ENCODE results near the gene RELA. TPM values are rescaled to one million over a fixed set of nuclear protein-coding genes. Genes with fewer than 3 reads are reported as not detected.

The RELA gene
- polyA plus RNA-seq, 1 of the 3 experiments (the other 2 are of a cell fraction) = 49.5 TPM

GRCh38 chr11:65611758-65612603 is 50.7 kb downstream of the RELA start:
- Histone ChIP-seq H3K9me2 (no peaks in the 10 kb centered on the region), H3K27ac (ENCODE audit: low read depth in 2 of 2, low read length in 1 of 2) (peak overlapping the region in 1 of 2 experiments; percentile 25; a peak in 1 of 4 replicates), H3K4me2 (peak overlapping the region; percentile 85), H3K4me1 (ENCODE audit: control insufficient read depth in 1 of 2, insufficient read depth in 2 of 2, low read depth in 1 of 2, low read length in 1 of 2) (peaks cover 25 to 38% of the 10 kb centered on the region in 2 experiments; a peak in 3 of 4 replicates), H3K9ac (peak overlapping the region; percentile 93; the same call in 1 of the 2 replicates), H3K9me3 (no peaks in the 10 kb centered on the region), H3K36me3 (replicated peaks in 1 of 2; ENCODE audit: control insufficient read depth in 1 of 2, insufficient read depth in 2 of 2, low read length in 1 of 2) (peaks cover 0 to 17% of the 10 kb centered on the region in 2 experiments), H3F3A (replicated peaks; ENCODE audit: insufficient read depth) (peaks cover 4% of the 10 kb centered on the region), H3K79me2 (ENCODE audit: insufficient read depth) (peaks cover 86% of the 10 kb centered on the region), H2AFZ (ENCODE audit: low read depth) (no peak overlapping the region), H3K4me3 (ENCODE audit: low read depth in 2 of 2, low read length in 1 of 2) (peak overlapping the region in 1 of 2 experiments; percentile 87; a peak in 3 of 4 replicates), H3K27me3 (ENCODE audit: insufficient read depth) (no peaks in the 10 kb centered on the region), H4K20me1 (ENCODE audit: insufficient read depth) (peaks cover 33% of the 10 kb centered on the region)
- no peak for TF ChIP-seq CTCF (IDR thresholded peaks at IDR 0.05)
- TF ChIP-seq MAX (IDR thresholded peaks at IDR 0.05; ENCODE audit: low read depth) = no peak
- TF ChIP-seq NFIC (IDR thresholded peaks at IDR 0.05; ENCODE audit: borderline replicate concordance) = no peak
- no peak for TF ChIP-seq IRF3 (IDR thresholded peaks at IDR 0.05; ENCODE audit: low read depth, low read length)
- TF ChIP-seq ELF1 (IDR thresholded peaks at IDR 0.05) = no peak
- no peak for TF ChIP-seq GABPA (IDR thresholded peaks at IDR 0.05; ENCODE audit: low read depth)
- TF ChIP-seq EZH2phosphoT487 (IDR thresholded peaks at IDR 0.05; ENCODE audit: borderline replicate concordance, low read depth) = no peak
- CTCF ChIA-PET = interaction anchor here (0.7 to 2.8 kb wide), 5 partner anchors 18 to 206 kb away, joined by 3 to 14 read pairs (median 4); partner anchors contain the start of gene ZNRD2
- POLR2A ChIA-PET = interaction anchor here (0.6 kb wide), 1 partner anchor 187 kb away, joined by 3 read pairs; no protein-coding TSS in a partner anchor
- 91% methylated on average over 6 of the region's 12 CpGs for whole genome bisulfite sequencing (ENCODE audit: low lambda C conversion rate)
- no peak for DNase-seq

GRCh38 chr11:65611028-65611757 is 51.5 kb downstream of the RELA start:
- Histone ChIP-seq H3K9ac (peak overlapping the region; percentile 93; the same call in 1 of the 2 replicates), H3K79me2 (ENCODE audit: insufficient read depth) (peaks cover 78% of the 10 kb centered on the region), H3K4me1 (ENCODE audit: control insufficient read depth in 1 of 2, insufficient read depth in 2 of 2, low read depth in 1 of 2, low read length in 1 of 2) (peaks cover 25 to 35% of the 10 kb centered on the region in 2 experiments; a peak in 3 of 4 replicates), H3K36me3 (replicated peaks in 1 of 2; ENCODE audit: control insufficient read depth in 1 of 2, insufficient read depth in 2 of 2, low read length in 1 of 2) (peaks cover 2 to 17% of the 10 kb centered on the region in 2 experiments), H4K20me1 (ENCODE audit: insufficient read depth) (peaks cover 30% of the 10 kb centered on the region), H3F3A (replicated peaks; ENCODE audit: insufficient read depth) (no peaks in the 10 kb centered on the region), H3K4me3 (ENCODE audit: low read depth in 2 of 2, low read length in 1 of 2) (peak overlapping the region in 1 of 2 experiments; percentile 87; a peak in 3 of 4 replicates), H3K4me2 (peak overlapping the region; percentile 85), H3K27ac (ENCODE audit: low read depth in 2 of 2, low read length in 1 of 2) (peak overlapping the region in 1 of 2 experiments; percentile 22; a peak in 1 of 4 replicates), H3K9me2 (no peaks in the 10 kb centered on the region), H3K9me3 (no peaks in the 10 kb centered on the region), H3K27me3 (ENCODE audit: insufficient read depth) (no peaks in the 10 kb centered on the region), H2AFZ (ENCODE audit: low read depth) (no peak overlapping the region)
- TF ChIP-seq FOSL2 (IDR thresholded peaks at IDR 0.05; ENCODE audit: borderline replicate concordance, low read depth) (no peak), GABPA (IDR thresholded peaks at IDR 0.05; ENCODE audit: low read depth) (peak; percentile 26; the same call in 1 of the 2 replicates), YY1 (IDR thresholded peaks at IDR 0.05; ENCODE audit: low read depth) (no peak)
- no peak for DNase-seq
- ChIA-PET POLR2A (no interaction called here), CTCF (interaction anchor here (1.3 to 3.7 kb wide), 3 partner anchors 17 to 70 kb away, joined by 4 to 15 read pairs (median 13); no protein-coding TSS in a partner anchor)
- WGBS (ENCODE audit: low lambda C conversion rate) = 63% methylated on average over 9 of the region's 10 CpGs
